Tracheal epithelial cell (primary cell): ENCODE results near the gene USP48. TPM values are rescaled to one million over a fixed set of nuclear protein-coding genes. Genes with fewer than 3 reads are reported as not detected.

Source experiments
- total RNA-seq: library from RNA; depleted of rRNA; stranded (reverse); fragments of >200 nt; gene quantifications from 2 replicates; pipeline ENCODE4 v1.2.1, GENCODE V29; 2014

USP48 gene
- total RNA-seq = 20.5 and 22.4 TPM in 2 replicates

GRCh38 chr1:21782868-21783678 is at the start of gene USP48:
USP48 (minus strand) TSS chr1:21783149; CDS start chr1:21782957, 192 bp downstream.

GRCh38 chr1:21811875-21812305 is 28.9 kb upstream of the USP48 start, which contains the start of gene LDLRAD2:
LDLRAD2 (plus strand) TSS chr1:21812265; CDS start chr1:21812452, 187 bp downstream.

GRCh38 chr1:21669258-21670058 is 113.5 kb downstream of the USP48 start, which contains the start of gene RAP1GAP:
RAP1GAP (minus strand) TSS chr1:21669357; CDS start chr1:21620032, 49,325 bp downstream.

Other genes starting within 250 kb of the USP48 start
- 1.2 and 1.5 TPM in 2 replicates for gene RAP1GAP, start 113.8 kb downstream of the USP48 start, total RNA-seq
- gene LDLRAD2, start 29.1 kb upstream of the USP48 start, total RNA-seq = not detected in 2 replicates
- 70.1 and 95.4 TPM in 2 replicates for gene HSPG2, start 154.2 kb upstream of the USP48 start, total RNA-seq
- gene CELA3B, start 193.9 kb upstream of the USP48 start, total RNA-seq = 1.9 TPM in 1 of 2 replicates, not detected in the other
- gene CELA3A, start 218.5 kb upstream of the USP48 start, total RNA-seq = not detected in 2 replicates